ENCODE results near the gene HPSE.
"Not testable (repeated sequence)": the region's sequence is repeated elsewhere in the genome, so short reads cannot be mapped to it uniquely, and the experiment has no call there.

HPSE gene

GRCh38 chr4:83293305-83294046 is 41.2 kb downstream of the HPSE start:
- no peak overlapping the region for H3K27ac ChIP-seq
- TF ChIP-seq CTCF (IDR thresholded peaks at IDR 0.05) (no peak), ZFX (IDR thresholded peaks at IDR 0.05; ENCODE audit: borderline replicate concordance) (no peak)

GRCh38 chr4:83290059-83290774 is 44.4 kb downstream of the HPSE start:
- H3K27ac ChIP-seq: not testable (repeated sequence)

GRCh38 chr4:83288381-83288780 is 46.3 kb downstream of the HPSE start:
- not testable (repeated sequence) for H3K27ac ChIP-seq

GRCh38 chr4:83285055-83285407 is 49.6 kb downstream of the HPSE start:
- TF ChIP-seq ZFX (IDR thresholded peaks at IDR 0.05; ENCODE audit: borderline replicate concordance) (no peak), CTCF (IDR thresholded peaks at IDR 0.05) (no peak)
- peak overlapping the region; percentile 83 for H3K27ac ChIP-seq

GRCh38 chr4:83284193-83285054 is 50.2 kb downstream of the HPSE start, which contains the start of gene COQ2:
Gene COQ2, minus strand, starts transcription at chr4:83284798. Its CDS starts 34 bp downstream, at chr4:83284764.
- peak; percentile 56 for TF ChIP-seq CTCF (IDR thresholded peaks at IDR 0.05)
- TF ChIP-seq ZFX (IDR thresholded peaks at IDR 0.05; ENCODE audit: borderline replicate concordance): no peak
- peak within 1 kb of the TSS; percentile 83 for H3K27ac ChIP-seq

- H3K27ac ChIP-seq: no peak overlapping the region
- TF ChIP-seq ZFX (IDR thresholded peaks at IDR 0.05; ENCODE audit: borderline replicate concordance): no peak
- TF ChIP-seq CTCF (IDR thresholded peaks at IDR 0.05): no peak
Observed at GRCh38 chr4:83283181-83283580, 51.5 kb downstream of the HPSE start.

GRCh38 chr4:83282049-83282535 is 52.6 kb downstream of the HPSE start:
- TF ChIP-seq ZFX (IDR thresholded peaks at IDR 0.05; ENCODE audit: borderline replicate concordance) (no peak), CTCF (IDR thresholded peaks at IDR 0.05) (peak; percentile 88)
- no peak overlapping the region for H3K27ac ChIP-seq

GRCh38 chr4:83281307-83281706 is 53.3 kb downstream of the HPSE start:
- H3K27ac ChIP-seq: no peak overlapping the region
- TF ChIP-seq CTCF (IDR thresholded peaks at IDR 0.05) (no peak), ZFX (IDR thresholded peaks at IDR 0.05; ENCODE audit: borderline replicate concordance) (no peak)

Measured in 22Rv1 (cell line).